NB4 (cell line): ENCODE results near the gene ADSS1.

Experiments used
- DNase-seq: peaks from one replicate; pipeline ENCODE4 v3.0.0; 2010; ENCODE audit warnings: low read depth
- H3K4me3 ChIP-seq: one replicate; pipeline ENCODE4 v1.5.1; 2011; ENCODE audit warnings: mild to moderate bottlenecking, low read depth, low read length, moderate library complexity
- CTCF ChIP-seq: IDR thresholded peaks from one replicate; pipeline ENCODE4 v1.5.1; 2012; ENCODE audit warnings: low read depth, low read length
- MYC ChIP-seq: IDR thresholded peaks from 2 replicates; pipeline ENCODE4 v1.6.1; 2011; ENCODE audit warnings: low read depth, low read length
- POLR2A ChIP-seq: IDR thresholded peaks from 2 replicates; pipeline ENCODE4 v1.6.1; 2011; ENCODE audit warnings: mild to moderate bottlenecking; ENCODE audit not compliant: insufficient read length; ENCODE audit errors: extremely low read depth
- TF ChIP-seq, protein P1 (sequence below): IDR thresholded peaks from 2 replicates; pipeline ENCODE4 v1.6.1; 2011; ENCODE audit warnings: low read depth, low read length

Gene ADSS1

DNA sequence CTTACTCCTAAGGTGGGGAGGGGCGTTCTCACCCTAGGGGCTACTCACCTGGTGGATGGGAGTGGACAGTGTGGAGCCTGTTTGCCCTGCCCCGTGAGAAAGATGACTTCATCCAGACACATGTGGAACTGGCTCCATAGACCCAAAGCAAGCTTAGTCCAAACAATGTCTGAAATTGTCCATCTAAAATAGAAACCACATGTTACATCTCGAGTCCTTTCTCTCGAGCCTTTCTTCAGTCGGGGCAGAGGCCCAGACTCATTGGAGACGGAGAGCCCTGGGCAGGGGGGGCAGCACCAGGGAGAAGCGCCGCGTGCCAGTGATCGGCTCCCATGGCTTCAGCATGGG, 33.2 kb downstream of the ADSS1 start:
- no peak overlapping the region for H3K4me3 ChIP-seq
- no peak for DNase-seq
- no peak for TF ChIP-seq CTCF
- no peak for TF ChIP-seq POLR2A
- TF ChIP-seq, protein P1, sequence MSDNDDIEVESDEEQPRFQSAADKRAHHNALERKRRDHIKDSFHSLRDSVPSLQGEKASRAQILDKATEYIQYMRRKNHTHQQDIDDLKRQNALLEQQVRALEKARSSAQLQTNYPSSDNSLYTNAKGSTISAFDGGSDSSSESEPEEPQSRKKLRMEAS, result no peak
- no peak for TF ChIP-seq MYC

DNA sequence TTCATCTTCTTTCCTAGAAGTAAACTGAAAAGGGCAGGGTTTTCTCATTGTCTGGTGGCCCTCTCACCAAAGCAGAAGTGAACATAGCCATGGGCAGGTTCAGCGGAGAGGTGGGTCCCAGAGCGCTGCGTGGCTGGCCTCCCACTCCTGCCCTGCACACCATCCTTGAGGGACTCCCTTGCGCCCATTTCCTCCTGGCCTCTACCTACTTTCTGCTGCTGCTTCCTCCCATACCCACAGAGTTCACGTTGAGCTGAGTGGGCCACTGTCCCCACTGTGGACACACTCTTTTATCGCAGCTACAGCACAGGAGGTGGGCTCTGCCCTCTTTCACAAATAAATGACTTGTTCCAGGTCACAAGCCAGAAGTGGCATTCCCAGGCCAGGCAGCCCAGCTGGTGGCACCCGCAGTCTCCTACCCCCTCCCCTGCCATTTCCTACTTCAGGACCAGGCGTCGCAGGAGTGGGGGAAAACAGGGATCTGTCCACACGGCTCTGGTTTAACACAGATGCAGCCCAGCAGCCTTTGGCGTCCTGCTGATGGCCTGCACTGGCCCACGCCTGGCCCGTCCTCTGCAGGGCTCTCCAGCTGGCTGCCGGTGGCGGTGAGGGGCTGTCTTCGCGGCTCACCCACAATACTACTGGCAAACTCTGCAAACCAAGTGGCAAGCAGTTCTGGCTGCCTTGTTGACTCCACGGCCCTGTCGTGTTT, 33.8 kb downstream of the ADSS1 start:
- no peak overlapping the region for H3K4me3 ChIP-seq
- DNase-seq, result no peak
- TF ChIP-seq MYC (no peak), CTCF (no peak), POLR2A (no peak)
- TF ChIP-seq, protein P1, result no peak

DNA sequence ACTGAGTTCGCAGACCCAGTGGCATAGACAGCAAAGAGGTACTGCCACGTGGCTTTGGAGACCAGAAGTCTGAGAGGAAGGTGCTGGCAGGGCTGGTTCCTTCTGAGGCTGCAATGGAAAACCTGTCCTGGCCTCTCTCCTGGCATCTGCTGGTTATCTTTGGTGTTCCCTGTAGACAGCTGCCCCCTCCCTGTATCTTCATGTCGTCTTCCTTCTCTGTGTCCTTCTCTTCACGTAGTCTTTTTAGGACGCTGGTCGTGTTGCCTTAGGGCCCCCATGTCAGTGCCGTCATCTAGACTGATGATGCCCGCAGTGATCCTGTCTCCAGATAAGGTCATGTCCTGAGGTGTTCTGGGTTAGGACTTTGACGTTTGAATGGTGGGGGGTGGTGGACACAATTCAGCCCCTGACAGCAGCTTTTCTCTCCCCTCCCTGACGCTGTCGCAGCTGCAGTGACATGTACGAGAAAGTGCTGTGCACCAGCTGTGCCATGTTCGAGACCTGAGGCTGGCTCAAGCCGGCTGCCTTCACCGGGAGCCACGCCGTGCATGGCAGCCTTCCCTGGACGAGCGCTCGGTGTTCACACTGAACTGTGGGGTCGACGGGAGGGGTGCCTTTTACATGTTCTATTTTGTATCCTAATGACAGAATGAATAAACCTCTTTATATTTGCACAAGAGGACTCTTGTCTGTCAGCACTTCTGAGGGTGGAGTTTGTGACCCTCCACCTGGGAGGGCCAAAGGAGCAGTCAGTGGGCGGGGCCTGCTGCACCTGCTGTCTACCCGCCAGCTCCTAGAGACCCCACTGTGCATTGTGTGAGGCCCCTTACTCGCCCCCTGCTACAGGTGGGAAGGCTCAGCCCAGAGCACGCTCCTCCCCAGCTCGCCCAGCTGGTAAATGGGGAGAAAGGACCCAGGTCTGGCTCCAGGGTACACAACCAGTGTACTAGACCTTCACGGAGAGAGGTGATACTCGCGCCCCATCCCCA, 35.2 kb downstream of the ADSS1 start:
- H3K4me3 ChIP-seq, result no peak overlapping the region
- TF ChIP-seq MYC, result no peak
- TF ChIP-seq, protein P1, result no peak
- no peak for TF ChIP-seq CTCF
- no peak for DNase-seq

DNA sequence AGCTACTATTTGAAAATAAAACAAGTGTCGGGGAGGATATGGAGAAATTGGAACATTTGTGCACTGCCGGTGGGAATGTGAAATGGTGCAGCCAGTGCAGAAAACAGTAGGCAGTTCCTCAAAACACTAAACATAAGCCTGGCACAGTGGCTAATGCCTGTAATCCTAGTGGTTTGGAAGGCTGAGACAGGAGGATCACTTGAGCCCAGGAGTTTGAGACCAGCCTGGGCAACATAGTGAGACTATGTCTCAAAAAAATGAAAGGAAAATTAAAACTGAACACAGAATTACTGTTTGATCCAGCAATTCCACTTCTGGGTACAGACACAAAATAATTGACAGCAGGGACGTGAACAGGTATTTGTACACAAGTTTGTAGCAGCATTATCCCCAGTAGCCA, 41.5 kb downstream of the ADSS1 start:
- no peak for DNase-seq
- H3K4me3 ChIP-seq, result no peak overlapping the region
- TF ChIP-seq CTCF (no peak), MYC (no peak), POLR2A (no peak)
- TF ChIP-seq, protein P1, result no peak

- no peak overlapping the region for H3K4me3 ChIP-seq
- no peak for DNase-seq
- TF ChIP-seq, protein P1, result no peak
- TF ChIP-seq MYC (no peak), POLR2A (no peak), CTCF (no peak)
Observed at GRCh38 chr14:104766256-104766862, 42.3 kb downstream of the ADSS1 start.
